HG02588 (cell line): ENCODE results near the gene KIFC1.
A peak's percentile ranks its signal among the peaks of the same experiment; 100 is the strongest.

ENCODE experiments used
- ATAC-seq: cut with Tn5 transposase; IDR thresholded peaks from one replicate; pipeline ENCODE4 v1.9.1; 2021; ENCODE audit warnings: mild to moderate bottlenecking, moderate library complexity; ENCODE audit not compliant: unreplicated experiment

KIFC1 gene

GRCh38 chr6:33424855-33425667 is 33.4 kb downstream of the KIFC1 start:
- ATAC-seq: no peak

GRCh38 chr6:33425668-33426577 is 34.3 kb downstream of the KIFC1 start:
- ATAC-seq: peak; percentile 33

- no peak for ATAC-seq
These were observed 35.2 kb downstream of the KIFC1 start for GRCh38 chr6:33426590-33427511.

- ATAC-seq: no peak
These were observed 36.1 kb downstream of the KIFC1 start for GRCh38 chr6:33427585-33428223.

GRCh38 chr6:33428224-33428965 is 36.8 kb downstream of the KIFC1 start:
- ATAC-seq: no peak

- no peak for ATAC-seq
These were observed 37.5 kb downstream of the KIFC1 start for GRCh38 chr6:33428966-33429749.

GRCh38 chr6:33429750-33430052 is 38.1 kb downstream of the KIFC1 start:
- ATAC-seq: no peak

- ATAC-seq: no peak
These were observed 38.7 kb downstream of the KIFC1 start for GRCh38 chr6:33430334-33430733.

GRCh38 chr6:33430991-33431879 is 39.6 kb downstream of the KIFC1 start:
- ATAC-seq: no peak

GRCh38 chr6:33431880-33432541 is 40.4 kb downstream of the KIFC1 start:
- no peak for ATAC-seq

GRCh38 chr6:33432546-33432945 is 40.9 kb downstream of the KIFC1 start:
- ATAC-seq: no peak

GRCh38 chr6:33433001-33433543 is 41.4 kb downstream of the KIFC1 start:
- ATAC-seq: no peak

- no peak for ATAC-seq
These were observed 42.0 kb downstream of the KIFC1 start for GRCh38 chr6:33433544-33434191.

- no peak for ATAC-seq
These were observed 43.3 kb downstream of the KIFC1 start for GRCh38 chr6:33434961-33435360.

- no peak for ATAC-seq
These were observed 46.0 kb downstream of the KIFC1 start for GRCh38 chr6:33437666-33438065.

GRCh38 chr6:33438978-33439594 is 47.5 kb downstream of the KIFC1 start:
- no peak for ATAC-seq
